Astrocyte of the cerebellum (primary cell): Measurements from ENCODE around the gene PCDHA9.
"Not testable (repeated sequence)": the region's sequence is repeated elsewhere in the genome, so short reads cannot be mapped to it uniquely, and the experiment has no call there.

Experiments
- DNase-seq: peaks from one replicate; pipeline ENCODE4 v3.0.0-alpha.2; 2011; ENCODE audit warnings: low read depth
- H3K4me3 ChIP-seq: 2 replicates; pipeline ENCODE4 v1.5.1; 2011; ENCODE audit warnings: mild to moderate bottlenecking, low read depth, low read length, moderate library complexity
- CTCF ChIP-seq: IDR thresholded peaks from 2 replicates; pipeline ENCODE4 v1.5.1; 2012; ENCODE audit warnings: low read length, low read depth, moderate library complexity, mild to moderate bottlenecking; ENCODE audit errors: missing control alignments
- in situ Hi-C: cut with HindIII; loops from 2 replicates; pipeline ENCODE4 v1.10.0; 2017; ENCODE audit warnings: low sequenced_read_pairs

PCDHA9 gene

GRCh38 chr5:140869555-140869886, 21.3 kb downstream of the PCDHA9 start:
- in situ Hi-C loops: no loop called here
- DNase-seq: no peak
- no peak overlapping the region for H3K4me3 ChIP-seq
- TF ChIP-seq CTCF: no peak

GRCh38 chr5:140870221-140871201, 22.3 kb downstream of the PCDHA9 start:
- no peak for TF ChIP-seq CTCF
- in situ Hi-C loops: no loop called here
- no peak for DNase-seq
- no peak overlapping the region for H3K4me3 ChIP-seq

- in situ Hi-C loops: no loop called here
- DNase-seq: no peak
- TF ChIP-seq CTCF: no peak
- no peak within 1 kb of the TSS for H3K4me3 ChIP-seq
Measured at GRCh38 chr5:140875085-140876065, 27.2 kb downstream of the PCDHA9 start, which contains the start of gene PCDHA12. TSS of gene PCDHA12 (plus strand) at chr5:140875308. CDS start at chr5:140875473, 165 bp downstream.

- in situ Hi-C loops, H3K4me3 ChIP-seq, DNase-seq: not testable (repeated sequence)
Measured at GRCh38 chr5:140876541-140877261, 28.5 kb downstream of the PCDHA9 start.

- TF ChIP-seq CTCF: no peak
- in situ Hi-C loops: no loop called here
- H3K4me3 ChIP-seq: no peak overlapping the region
- DNase-seq: no peak
Measured at GRCh38 chr5:140877262-140877581, 29.0 kb downstream of the PCDHA9 start.

GRCh38 chr5:140881889-140882590, 33.9 kb downstream of the PCDHA9 start, which contains the start of gene PCDHA13:
TSS of gene PCDHA13 (plus strand) at chr5:140882124. CDS start at chr5:140882269, 145 bp downstream.
- no peak within 1 kb of the TSS for H3K4me3 ChIP-seq
- in situ Hi-C loops: no loop called here
- DNase-seq: no peak
- no peak for TF ChIP-seq CTCF
